Myocyte (in vitro differentiated cells): ENCODE measurements around the gene CSGALNACT2. TPM values are rescaled to one million over a fixed set of nuclear protein-coding genes. Genes with fewer than 3 reads are reported as not detected.
"Not testable (repeated sequence)": the region's sequence is repeated elsewhere in the genome, so short reads cannot be mapped to it uniquely, and the experiment has no call there.

Source experiments
- DNase-seq: peaks from one replicate; pipeline ENCODE4 v3.0.0-alpha.2; 2012; ENCODE audit warnings: low read depth
- total RNA-seq: library from RNA; depleted of rRNA; stranded (reverse); fragments of >200 nt; gene quantifications from 2 replicates; pipeline ENCODE4 v1.2.3, GENCODE V29; 2014

The CSGALNACT2 gene
- total RNA-seq, 1 donor from 2014 or later, result 21.2 TPM

DNA sequence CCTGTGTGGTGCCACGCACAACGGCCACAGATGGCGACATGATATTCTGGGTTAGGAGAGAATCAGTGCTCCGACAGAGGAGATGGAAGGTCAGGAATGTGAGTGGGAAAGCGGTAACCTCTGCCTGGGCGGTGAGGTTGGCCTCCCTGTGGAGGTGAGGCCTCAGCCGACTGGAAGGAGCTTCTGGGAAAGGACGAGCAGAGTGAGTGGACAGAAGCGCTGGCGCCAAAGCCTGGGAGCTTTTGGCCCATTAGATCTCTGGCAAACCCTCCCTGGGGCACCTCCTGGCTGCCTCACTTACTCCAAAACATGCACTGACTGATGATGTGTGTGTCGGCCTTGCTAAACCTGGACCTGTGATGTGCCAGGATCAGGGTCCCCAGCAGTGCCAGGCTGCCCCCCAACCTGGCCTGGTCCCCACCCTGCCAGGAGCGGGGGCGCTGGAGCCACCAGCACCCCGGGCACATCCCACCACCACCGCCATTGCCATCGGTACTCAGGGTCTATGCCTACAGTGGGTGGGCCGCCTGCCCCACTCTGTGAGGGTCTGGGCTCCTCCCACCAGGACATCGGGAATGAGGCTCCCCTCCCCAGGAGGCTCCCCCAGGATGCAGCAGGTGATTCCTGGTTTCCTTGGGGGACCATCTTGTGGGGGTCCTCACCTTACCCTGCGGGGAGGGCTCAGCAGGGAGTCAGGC is 77.7 kb downstream of the CSGALNACT2 start:
- no peak for DNase-seq

DNA sequence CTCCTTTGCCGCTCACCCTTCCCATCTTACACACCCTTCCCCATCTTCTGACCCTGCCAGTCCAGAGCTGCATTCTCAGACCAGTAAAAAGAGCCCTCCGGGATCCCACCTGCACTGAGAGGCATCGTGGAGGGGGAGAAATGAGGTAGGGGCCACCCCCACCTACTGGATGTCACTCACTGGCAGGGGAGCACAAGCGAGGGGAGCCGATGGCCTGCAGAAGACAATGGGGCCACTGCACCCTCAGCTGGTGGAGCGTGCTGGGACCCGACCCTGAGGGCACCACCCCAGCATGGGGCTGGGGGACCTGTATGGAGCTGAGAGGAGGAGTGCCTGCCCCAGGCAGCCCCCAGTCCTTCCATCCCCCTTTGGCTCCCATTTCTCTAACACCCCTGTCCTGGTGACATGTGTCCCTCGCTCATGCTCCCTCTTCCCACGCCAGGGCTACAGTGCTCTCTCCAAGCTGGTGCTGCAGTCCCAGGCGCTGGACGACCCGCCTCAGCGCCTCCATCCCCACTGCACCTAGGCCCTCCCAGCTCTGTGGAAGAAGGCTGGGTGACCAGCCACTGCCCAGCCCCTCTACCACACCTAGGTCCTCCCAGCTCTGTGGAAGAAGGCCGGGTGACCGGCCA is 78.8 kb downstream of the CSGALNACT2 start:
- DNase-seq, result no peak

DNA sequence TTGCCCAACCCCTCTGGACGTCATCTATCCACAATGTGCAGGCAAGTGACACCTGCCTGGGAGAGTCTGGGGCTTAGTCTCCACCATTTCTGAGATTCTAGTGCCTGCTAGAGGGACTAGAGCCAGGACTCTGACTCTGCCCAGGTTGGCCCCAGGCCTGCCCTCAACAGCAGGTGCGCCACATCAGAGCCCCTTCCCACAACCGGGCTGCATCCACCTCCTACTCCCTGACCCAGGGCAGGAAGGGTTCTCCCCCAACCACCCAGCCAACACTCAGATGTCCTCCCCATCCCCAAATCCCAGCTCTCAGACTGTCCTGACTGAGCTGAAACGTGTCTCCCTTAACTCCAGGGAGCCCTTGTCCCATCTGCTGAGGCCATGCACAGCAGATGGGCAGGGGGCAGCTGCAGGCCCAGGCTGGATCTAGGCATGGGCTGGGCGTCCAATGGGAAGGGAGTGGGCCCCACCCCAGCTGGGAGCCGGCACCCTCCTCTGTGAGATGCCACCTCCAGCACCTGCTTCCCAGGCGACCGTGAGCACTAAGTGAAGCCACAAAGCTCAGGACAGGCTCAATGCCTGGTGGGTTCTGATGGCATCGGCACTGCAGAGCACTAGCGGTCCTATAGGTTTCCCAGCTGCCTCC is 79.4 kb downstream of the CSGALNACT2 start:
- DNase-seq, result no peak

DNA sequence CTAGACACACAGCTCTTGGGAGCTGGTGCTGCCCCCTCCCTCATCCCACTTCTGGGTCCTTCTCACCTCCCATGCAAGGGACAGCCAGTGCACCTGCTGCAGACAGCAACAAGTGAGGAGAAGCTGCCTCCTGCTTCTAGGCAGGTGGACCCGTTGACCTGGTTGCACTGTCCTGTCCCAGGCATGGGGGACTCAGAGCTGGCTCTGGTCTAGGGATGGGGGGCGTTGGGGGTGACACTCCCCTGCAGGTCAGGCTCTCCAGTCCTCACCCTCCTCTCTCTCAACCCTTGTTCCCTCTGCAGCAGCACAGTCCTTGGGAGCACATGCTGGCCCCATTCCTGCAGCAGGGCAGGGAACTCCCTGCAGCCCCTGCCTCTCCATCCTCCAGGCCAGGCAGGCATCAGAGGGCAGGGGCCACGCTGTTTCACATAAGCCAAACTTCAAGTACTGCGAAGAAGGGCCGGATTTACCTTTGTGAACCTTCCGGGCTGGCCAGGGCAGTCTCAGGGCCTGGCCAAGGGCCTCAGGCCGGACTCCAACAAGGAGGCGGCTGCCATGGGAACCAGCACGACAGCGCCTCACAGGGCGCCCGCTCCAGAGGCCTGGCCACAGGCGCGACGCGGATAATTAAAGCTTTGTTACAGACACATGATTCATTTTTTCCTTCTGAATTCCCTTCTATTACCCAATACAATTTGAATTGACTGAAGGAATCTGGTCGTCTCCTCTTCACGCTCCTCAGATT is 80.1 kb downstream of the CSGALNACT2 start:
- no peak for DNase-seq

DNA sequence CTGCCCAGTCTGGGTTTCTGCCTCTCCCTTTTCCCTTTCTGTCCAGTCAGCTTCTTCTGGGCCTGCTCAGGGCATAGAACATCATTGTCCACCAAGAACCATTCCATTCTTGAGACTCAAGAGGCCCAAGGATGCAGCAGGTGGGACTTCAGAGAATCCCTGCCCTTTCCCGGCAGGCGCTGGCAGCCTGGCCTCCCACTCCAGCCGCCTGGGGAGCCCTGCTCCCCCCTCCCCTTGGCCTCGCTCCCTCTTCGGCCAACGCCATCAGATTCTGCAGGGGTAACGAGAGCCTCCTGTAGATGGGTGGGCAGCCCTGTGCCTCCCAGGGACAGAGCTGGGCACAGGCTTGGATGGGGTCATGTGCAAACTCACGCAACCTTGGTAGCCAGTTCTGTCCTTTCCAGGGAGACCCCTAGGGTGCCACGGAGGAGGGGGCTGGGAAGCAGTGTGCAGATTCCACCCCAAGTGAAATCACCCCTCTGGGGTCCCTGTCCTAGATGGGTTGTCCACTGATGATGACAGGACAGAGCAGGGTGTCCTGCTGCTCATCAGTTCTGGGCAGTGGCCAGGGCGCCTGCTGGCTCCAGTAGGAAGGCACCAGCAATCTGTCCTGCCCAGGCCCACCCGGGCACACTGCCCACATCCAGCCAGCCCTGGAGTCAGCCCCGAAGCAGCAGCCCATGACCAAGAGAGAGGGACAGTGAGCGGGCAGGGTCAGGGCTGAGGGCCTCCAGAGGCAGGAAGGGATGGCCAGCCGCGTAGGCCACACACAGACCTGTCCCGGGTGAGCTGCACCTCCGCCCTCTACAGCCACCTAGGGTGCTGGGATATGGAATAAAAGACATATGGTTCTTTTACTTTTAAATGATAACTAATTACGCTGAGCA is 80.9 kb downstream of the CSGALNACT2 start:
- DNase-seq, result no peak

DNA sequence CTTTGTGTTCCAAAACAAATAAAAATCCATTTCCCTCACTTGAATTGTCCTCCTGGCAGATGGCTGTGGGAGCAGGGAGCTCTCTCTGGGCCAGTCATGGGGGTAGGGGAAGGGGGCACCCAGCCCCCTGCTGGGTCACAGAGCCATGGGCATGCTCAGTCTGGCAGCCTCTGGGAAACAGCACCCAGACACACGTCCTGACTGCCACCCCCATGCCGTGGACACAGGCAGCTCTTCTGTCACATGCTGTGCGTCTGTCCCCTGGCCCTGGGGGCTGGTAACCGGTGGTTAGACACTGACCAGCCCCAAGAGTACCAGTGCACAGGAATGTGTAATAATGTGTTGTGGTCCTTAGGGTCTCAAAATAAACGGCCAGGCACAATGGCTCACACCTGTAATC is 81.6 kb downstream of the CSGALNACT2 start:
- DNase-seq, result no peak

DNA sequence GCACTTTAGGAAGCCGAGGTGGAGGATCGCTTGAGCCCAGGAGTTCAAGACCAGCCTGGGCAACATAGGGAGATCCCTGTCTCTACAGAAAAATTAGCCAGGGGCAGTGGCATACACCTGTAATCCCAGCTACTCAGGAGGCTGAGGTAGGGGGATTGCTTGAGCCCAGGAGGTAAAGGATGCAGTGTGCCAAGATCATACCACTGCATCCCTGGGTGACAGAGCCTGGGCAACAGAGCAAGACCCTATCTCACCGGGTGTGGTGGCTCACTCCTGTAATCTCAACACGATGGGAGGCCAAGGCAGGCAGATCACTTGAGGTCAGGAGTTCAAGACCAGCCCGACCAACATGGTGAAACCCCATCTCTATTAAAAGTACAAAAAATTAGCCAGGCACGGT is 82.0 kb downstream of the CSGALNACT2 start:
- DNase-seq, result not testable (repeated sequence)

DNA sequence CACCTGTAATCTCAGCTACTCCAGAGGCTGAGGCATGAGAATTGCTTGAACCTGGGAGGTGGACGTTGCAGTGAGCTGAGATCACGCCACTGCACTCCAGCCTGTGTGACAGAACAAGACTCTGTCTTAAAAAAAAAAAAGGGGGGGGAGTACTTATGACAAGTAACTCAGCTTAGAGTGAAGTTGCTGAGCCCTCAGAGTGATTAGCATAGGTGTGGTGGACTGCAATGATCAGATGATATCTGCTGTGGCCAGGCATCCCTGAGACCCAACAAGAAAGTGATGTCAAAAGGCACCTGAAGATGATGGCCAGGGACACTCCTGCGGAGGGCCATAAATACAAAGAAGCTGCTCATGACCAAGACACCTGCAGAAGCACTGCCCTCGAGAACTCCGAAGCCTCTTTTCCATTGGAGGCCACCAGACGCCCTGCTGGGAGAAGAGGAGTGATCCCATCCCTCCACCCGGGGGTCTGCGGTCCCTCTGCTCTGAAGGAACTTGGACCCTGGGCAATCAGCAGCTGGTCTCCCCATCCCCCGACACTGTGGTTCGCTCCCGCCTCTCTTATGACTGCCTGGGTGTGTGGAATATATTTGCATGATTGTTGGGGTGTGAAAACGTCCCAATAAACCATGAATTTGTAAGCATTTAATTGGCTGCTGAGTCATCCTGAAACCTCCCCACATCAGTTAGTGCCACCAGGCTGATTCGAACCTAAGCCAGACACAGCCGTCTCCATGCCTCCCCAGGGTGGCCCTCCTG is 82.6 kb downstream of the CSGALNACT2 start:
- DNase-seq, result no peak

DNA sequence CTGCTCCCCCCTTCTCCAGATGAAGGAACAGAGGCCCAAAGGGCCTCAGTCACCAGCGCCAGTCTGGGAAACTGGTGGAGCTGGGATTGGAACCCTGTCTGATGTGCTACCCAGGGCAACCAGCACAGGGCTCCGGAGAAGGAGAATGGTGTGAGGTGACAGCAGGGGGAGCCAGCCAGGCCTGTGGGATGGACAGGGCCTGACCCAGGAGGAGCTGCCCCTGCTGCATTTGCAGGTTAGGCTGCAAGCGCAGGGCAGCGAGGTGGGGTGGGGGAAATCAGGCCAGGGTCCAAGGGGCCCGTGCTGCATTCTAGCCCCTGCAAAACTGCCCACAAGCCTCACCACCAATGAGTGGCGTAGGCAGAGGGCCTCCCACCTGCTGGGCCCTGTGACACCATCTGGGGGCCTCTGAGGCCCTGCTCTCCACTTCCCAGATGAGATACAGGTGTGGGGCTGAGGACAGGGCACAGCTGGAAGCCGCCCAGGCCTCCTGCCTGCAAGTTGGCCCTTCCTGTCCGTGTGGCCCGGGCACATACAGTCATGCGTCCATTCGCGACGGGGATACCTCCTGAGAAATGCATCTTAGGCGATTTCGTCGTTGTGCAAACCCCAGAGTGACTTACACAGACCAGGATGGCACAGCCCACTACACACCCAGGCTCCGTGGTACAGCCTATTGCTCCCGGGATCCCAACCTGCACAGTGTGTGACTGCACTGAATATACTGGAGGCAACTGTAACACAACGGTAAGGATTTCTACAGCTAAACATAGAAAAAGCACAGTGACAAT is 83.4 kb downstream of the CSGALNACT2 start:
- no peak for DNase-seq

DNA sequence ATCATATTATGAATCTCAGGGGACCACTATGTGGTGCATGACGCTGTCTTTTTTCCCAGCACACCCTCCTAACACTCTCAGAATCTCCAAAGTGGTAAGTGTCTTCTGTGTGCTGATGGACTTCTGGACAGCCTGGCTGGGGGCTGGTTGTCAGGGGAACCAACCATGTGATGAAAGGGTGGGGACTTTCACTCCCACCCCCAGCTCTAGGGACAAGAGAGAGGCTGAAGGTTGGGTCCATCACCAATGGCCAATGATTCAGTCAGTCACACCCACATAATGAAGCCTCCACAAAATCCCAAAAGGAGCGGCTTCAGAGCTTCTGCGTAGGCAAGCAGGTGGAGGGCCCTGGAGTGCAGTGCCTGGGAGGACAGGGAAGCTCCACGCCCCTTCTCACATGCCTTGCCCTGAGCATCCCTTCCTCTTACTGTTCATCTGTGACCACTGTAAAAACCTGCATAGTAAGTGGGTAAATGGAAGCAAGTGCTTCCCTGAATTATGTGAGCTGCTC is 84.0 kb downstream of the CSGALNACT2 start:
- no peak for DNase-seq

DNA sequence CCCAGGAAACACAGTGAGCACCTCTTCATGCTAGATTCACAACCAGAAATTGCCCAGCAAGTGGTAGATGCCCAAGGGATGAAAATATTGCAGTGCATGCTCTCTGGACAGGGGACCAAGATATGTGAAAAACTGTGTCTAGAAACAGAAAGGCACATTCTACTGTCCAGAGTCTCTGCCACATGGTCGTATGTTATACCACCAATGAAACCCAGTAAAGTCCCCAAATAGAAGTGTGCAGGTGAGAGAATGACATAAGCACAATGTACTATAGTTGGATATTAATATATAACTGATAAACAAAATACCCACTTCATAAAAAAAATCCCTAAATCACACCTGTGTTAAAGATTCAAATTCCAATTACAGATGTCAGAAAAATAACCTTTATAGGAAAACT is 84.8 kb downstream of the CSGALNACT2 start:
- no peak for DNase-seq

DNA sequence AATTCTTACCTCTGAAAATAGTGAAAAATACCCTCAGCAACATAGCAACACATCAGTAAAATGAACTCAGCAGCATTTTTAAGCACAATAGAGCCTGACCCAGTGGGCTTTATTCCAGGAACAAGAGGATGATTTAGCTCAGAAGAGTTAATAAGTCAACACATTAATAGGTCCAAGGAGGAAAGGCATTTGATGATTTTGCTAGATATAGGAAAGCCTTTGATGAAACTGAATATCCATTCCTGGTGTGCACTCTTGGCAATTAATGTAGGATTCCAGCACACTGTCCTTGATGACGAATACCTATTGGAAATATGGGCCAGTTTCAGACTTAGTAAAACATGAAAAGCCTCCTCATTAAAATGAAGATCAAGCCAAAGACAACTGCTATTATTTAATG is 86.1 kb downstream of the CSGALNACT2 start:
- DNase-seq, result no peak

DNA sequence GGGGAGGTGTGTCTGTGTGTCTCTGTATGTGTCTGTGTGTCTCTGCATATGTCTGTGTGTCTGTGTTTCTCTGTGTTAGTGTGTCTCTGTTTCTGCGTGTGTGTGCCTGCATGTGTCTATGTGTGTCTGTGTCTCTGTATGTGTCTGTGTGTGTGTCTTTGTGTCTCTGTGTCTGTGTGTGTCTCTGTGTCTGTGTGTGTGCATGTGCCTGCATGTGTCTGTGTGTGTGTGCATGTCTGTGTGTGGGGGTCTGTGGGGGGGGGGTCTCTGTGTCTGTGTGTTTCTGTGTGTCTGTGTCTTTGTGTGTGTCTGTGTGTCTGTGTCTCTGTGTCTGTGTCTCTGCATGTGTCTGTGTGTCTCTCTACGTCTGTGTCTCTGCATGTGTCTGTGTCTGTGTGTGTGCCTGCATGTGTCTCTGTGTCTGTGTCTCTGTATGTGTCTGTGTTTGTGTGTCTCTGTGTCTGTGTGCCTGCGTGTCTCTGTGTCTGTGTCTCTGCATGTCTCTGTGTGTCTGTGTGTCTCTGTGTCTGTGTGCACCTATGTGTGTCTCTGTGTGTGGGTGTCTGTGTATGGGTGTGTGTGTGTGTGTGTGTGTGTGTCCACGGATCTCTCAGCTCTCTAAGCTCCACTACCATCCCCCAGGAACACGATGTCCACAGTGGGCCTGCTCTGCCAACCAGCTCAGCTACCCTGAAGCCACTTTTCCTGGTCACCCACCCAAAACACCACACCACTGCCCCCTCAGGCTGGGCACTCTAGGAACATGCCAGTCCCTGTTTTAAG is 87.0 kb downstream of the CSGALNACT2 start:
- DNase-seq, result no peak

DNA sequence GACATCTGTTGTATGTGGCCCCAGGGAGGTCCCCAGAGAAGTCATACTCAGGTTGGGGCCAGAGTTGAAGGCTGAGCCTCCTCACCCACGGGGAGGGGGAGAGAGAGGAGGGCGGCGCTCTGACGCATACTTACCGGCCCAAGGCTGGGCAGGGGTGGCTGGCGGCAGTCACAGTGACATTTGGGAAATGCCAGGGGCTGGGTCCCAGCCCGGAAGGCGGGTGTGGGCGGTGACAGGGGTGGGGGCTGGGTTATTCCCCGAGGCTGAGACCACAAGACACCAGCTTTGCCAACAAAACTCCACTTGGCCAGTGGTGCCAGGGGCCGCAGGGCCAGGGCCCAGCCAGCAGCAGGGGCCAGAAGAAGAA is 87.5 kb downstream of the CSGALNACT2 start:
- DNase-seq, result no peak

DNA sequence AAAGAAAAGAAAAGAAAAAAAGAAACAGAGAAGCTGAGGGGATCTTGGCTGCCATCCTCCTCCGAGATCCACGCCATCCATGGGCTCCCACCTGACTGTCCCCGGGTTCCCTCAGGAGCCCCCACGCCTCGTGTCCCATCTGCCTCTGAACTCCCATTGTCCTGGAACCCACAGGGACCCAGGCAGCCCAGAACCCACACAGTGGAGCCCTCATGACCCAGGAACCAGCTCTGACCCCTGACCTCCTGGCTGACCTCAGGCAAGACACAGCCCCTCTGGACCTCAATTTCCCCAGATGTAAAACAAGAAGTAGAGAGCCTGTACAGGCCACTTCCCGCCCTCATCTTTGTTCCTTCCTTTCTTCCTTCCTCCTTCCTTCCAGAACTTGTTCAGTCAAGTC is 88.2 kb downstream of the CSGALNACT2 start:
- no peak for DNase-seq

DNA sequence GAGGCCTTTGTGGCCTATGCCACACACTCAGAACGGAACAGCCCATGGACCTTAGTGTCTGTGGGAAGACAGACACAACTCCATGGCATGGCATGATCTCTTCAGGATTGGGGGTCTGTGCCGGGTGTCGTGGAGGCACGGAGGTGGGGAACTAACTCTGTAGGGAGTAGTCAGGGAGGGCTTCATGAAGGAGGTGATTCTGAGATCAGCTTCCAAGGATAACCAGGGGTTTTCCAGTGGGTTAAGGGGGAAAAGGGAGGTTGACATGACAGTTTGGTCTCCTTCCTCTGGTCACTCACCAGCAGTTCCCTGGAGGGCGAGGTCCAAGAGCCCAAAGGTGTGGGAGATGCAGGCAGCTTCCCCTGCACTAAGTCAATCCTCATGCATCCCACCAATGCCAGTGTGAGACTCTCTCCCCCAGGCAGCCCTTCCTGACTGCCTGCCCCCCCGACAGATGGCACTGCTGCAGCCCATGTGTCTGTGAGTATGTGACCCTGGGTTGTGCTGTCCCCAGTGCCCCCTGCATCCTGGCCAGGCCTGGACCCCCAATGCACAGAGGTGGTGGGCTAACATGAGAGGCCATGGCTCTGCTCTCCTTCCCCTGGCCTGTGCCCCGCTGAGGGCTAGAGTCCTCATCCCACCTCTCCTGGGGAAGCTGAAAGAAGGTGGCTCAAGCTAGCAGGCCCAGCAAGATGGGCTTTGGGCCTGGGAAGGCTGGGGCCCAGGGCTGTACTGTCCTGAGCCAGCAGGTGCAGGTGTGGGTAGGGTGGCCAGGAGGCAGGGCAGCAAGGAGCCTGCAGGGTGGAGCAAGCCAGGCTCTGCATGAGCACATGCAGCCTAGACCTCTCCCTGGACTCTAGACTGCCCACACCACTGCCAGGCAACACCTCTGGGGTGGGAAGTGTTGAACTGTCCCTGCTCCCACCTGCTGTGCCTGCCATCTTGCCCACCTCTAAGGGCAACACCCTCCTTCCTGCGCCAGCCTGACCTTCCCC is 88.9 kb downstream of the CSGALNACT2 start:
- no peak for DNase-seq
